ENCODE measurements around the gene SIL1. TPM values are rescaled to one million over a fixed set of nuclear protein-coding genes. Genes with fewer than 3 reads are reported as not detected.

The SIL1 gene
- polyA plus RNA-seq, 1 experiment, result 64.6 TPM

DNA sequence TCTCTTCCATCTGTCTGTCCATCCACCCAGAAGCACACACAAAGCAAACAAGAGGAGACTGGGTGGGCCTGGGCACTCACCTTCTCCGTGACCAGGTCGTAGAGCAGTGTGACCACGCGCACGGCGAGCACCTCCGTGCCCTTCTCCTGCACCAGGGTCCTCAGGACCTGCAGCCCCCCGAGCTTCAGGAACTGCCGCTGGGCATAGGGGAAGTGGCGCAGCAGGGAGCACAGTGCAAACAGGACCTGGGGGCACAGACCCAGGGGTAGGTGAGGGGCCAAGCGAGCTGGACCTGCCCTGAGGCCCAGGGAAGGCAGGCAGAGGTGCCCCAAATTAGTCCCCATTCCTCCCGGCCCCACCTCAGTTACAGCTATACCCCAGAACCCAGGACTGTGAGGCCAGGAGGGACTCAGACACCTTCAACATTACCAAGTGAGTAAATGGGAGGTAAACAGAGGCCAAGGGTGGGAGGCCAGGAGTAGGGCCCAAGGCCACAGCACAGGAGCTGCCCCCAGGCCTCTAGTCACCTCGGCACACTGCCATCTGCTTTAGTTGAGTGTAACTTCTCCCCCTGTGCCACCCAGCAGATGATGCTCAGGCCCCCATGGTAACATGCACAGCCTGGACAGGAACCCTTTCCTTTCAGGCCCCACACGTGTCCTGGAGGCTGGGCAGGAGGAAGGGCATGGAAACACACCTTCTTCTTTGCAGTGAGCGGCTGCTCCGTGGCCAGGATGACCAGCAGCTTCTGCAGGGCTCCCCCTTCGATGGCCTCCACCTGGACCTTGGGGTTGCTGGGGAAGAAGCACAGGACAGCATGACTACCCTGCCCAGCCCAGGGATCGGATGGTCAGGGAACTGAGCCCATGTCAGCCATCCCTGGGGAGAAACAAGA, 246.8 kb downstream of the SIL1 start:
- ChIA-PET CTCF (no interaction called here), POLR2A (interaction anchor here (0.5 kb wide), 1 partner anchor 274 kb away, joined by 4 read pairs; no protein-coding TSS in a partner anchor)
- no peaks in the 10 kb centered on the region for H3K27me3 ChIP-seq (ENCODE audit: control insufficient read depth, insufficient read depth, low read length)
- no peak for DNase-seq (ENCODE audit: low read depth, low spot score)
- no peak for TF ChIP-seq CTCF (IDR thresholded peaks at IDR 0.05; ENCODE audit: low read depth, low read length)
- no peak overlapping the region for H3K27ac ChIP-seq (ENCODE audit: low read depth, low read length)
- no peak overlapping the region for H3K4me3 ChIP-seq (ENCODE audit: low read depth, low read length)
- no peaks in the 10 kb centered on the region; the same call in 1 of the 2 replicates for H3K9me3 ChIP-seq (ENCODE audit: control insufficient read depth, insufficient read depth, low read length)

GRCh38 chr5:138950421-138951031, 247.6 kb downstream of the SIL1 start:
- CTCF ChIA-PET, result no interaction called here
- no peaks in the 10 kb centered on the region; the same call in 1 of the 2 replicates for H3K9me3 ChIP-seq (ENCODE audit: control insufficient read depth, insufficient read depth, low read length)
- DNase-seq (ENCODE audit: low read depth, low spot score), result no peak
- H3K27ac ChIP-seq (ENCODE audit: low read depth, low read length), result no peak overlapping the region
- H3K27me3 ChIP-seq (ENCODE audit: control insufficient read depth, insufficient read depth, low read length), result no peaks in the 10 kb centered on the region
- POLR2A ChIA-PET, result interaction anchor here (0.5 kb wide), 1 partner anchor 274 kb away, joined by 4 read pairs; no protein-coding TSS in a partner anchor
- no peak overlapping the region for H3K4me3 ChIP-seq (ENCODE audit: low read depth, low read length)
- TF ChIP-seq CTCF (IDR thresholded peaks at IDR 0.05; ENCODE audit: low read depth, low read length), result no peak

GRCh38 chr5:138949988-138950387, 248.2 kb downstream of the SIL1 start:
- no peaks in the 10 kb centered on the region for H3K27me3 ChIP-seq (ENCODE audit: control insufficient read depth, insufficient read depth, low read length)
- CTCF ChIA-PET, result no interaction called here
- no peak overlapping the region for H3K4me3 ChIP-seq (ENCODE audit: low read depth, low read length)
- POLR2A ChIA-PET, result no interaction called here
- no peak for DNase-seq (ENCODE audit: low read depth, low spot score)
- no peak overlapping the region for H3K27ac ChIP-seq (ENCODE audit: low read depth, low read length)
- TF ChIP-seq CTCF (IDR thresholded peaks at IDR 0.05; ENCODE audit: low read depth, low read length), result no peak
- H3K9me3 ChIP-seq (ENCODE audit: control insufficient read depth, insufficient read depth, low read length), result no peaks in the 10 kb centered on the region; the same call in 1 of the 2 replicates

DNA sequence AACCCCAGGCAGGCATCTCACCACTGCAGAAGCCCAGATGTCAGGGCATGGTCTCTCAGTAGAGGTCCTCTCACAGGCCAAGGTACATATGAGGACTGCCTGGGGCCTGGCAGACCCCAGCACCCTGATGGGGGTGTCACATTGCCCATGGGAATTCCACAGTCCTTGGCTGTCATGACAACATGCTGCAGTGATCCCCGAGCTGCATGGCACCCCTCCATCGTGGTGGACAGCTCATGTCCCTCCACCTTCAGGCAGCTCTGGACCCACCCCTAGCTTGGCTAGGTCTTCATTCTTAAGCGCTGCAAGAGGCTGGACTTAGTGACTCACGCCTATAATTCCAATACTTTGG, 249.0 kb downstream of the SIL1 start:
- no peak overlapping the region for H3K27ac ChIP-seq (ENCODE audit: low read depth, low read length)
- H3K9me3 ChIP-seq (ENCODE audit: control insufficient read depth, insufficient read depth, low read length), result no peaks in the 10 kb centered on the region; the same call in 1 of the 2 replicates
- ChIA-PET POLR2A (no interaction called here), CTCF (no interaction called here)
- no peak overlapping the region for H3K4me3 ChIP-seq (ENCODE audit: low read depth, low read length)
- no peak for TF ChIP-seq CTCF (IDR thresholded peaks at IDR 0.05; ENCODE audit: low read depth, low read length)
- no peak for DNase-seq (ENCODE audit: low read depth, low spot score)
- no peaks in the 10 kb centered on the region for H3K27me3 ChIP-seq (ENCODE audit: control insufficient read depth, insufficient read depth, low read length)
